Neuron (in vitro differentiated cells): ENCODE results near the gene PDAP1.
A peak's percentile ranks its signal among the peaks of the same experiment; 100 is the strongest.
"Not testable (repeated sequence)": the region's sequence is repeated elsewhere in the genome, so short reads cannot be mapped to it uniquely, and the experiment has no call there.

Source experiments
- H2AFZ ChIP-seq: one replicate; pipeline ENCODE4 v1.6.1; 2013; ENCODE audit warnings: low read depth, mild to moderate bottlenecking, inconsistent platforms, low read length, moderate library complexity
- H3K27me3 ChIP-seq: one replicate; pipeline ENCODE4 v1.6.1; 2013; ENCODE audit warnings: low read length; ENCODE audit not compliant: insufficient read depth
- H3K36me3 ChIP-seq: one replicate; pipeline ENCODE4 v1.6.1; 2013; ENCODE audit warnings: low read length; ENCODE audit not compliant: insufficient read depth
- H3K4me1 ChIP-seq: one replicate; pipeline ENCODE4 v1.6.1; 2013; ENCODE audit warnings: low read length; ENCODE audit not compliant: insufficient read depth
- H3K4me3 ChIP-seq: 2 replicates; pipeline ENCODE4 v1.5.1; 2013; ENCODE audit warnings: mild to moderate bottlenecking, low read length, moderate library complexity
- H3K9me3 ChIP-seq: one replicate; pipeline ENCODE4 v1.6.1; 2013; ENCODE audit warnings: low read length

PDAP1 gene

DNA sequence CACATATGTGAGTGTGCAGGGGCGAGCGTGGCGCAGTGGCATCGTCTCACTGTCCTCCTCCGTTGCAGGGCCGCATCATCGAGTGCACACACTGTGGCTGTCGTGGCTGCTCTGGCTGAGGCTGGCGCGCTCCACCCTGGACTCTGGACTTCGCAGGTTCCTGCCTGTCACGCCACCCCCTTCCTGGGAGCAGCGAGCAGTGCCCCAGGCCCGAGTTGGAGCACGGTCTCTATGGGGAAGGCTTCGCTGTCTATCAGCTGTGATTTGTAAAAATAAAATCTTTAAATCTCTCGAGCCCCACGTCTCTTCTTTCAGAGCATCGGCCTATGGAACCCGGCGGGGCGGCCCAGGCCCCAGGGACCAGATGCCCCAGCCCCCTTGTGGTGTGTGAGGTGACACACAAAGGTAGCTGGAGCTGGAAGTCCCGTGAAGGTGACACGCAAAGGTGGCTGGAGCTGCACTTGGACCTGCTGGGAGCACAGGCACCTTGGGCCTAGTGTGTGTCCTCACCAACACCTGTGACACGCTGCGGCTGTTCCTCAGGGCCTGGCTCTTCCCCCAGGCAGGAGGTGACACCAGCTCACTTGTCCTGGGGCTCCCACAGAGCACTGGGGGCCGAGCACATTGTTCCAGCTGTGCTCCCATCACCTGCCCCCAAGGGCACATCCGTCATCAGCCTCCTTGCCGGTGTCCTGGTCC, 11.1 kb upstream of the PDAP1 start:
- H3K4me1 ChIP-seq: no peaks in the 10 kb centered on the region
- H2AFZ ChIP-seq: no peak overlapping the region
- no peaks in the 10 kb centered on the region for H3K27me3 ChIP-seq
- H3K4me3 ChIP-seq: no peak overlapping the region
- peaks cover 5% of the 10 kb centered on the region for H3K9me3 ChIP-seq
- peaks cover 84% of the 10 kb centered on the region for H3K36me3 ChIP-seq

DNA sequence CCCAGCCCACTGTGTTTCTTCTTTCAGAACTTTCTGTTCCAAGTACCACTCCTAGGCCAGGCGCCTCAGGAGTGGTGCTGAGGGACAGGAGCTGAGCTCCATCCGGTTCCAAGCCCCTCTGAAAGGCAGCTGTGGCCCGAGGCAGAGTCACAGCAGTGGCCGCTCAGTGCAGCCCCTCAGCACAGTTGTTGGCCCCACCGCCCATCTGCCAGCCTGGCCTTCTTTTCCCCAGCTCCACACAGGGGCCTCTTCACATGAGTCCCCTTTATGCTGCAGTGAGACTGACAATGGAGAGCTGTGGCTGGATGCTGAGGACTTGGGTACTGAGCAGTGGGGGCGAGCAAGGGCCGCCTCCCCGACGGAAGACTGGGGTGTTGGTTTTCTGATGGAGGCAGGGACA, 9.9 kb upstream of the PDAP1 start:
- Histone ChIP-seq H3K4me3 (no peak overlapping the region), H3K36me3 (peaks cover 83% of the 10 kb centered on the region), H3K27me3 (no peaks in the 10 kb centered on the region), H3K4me1 (no peaks in the 10 kb centered on the region), H2AFZ (no peak overlapping the region), H3K9me3 (peaks cover 5% of the 10 kb centered on the region)

DNA sequence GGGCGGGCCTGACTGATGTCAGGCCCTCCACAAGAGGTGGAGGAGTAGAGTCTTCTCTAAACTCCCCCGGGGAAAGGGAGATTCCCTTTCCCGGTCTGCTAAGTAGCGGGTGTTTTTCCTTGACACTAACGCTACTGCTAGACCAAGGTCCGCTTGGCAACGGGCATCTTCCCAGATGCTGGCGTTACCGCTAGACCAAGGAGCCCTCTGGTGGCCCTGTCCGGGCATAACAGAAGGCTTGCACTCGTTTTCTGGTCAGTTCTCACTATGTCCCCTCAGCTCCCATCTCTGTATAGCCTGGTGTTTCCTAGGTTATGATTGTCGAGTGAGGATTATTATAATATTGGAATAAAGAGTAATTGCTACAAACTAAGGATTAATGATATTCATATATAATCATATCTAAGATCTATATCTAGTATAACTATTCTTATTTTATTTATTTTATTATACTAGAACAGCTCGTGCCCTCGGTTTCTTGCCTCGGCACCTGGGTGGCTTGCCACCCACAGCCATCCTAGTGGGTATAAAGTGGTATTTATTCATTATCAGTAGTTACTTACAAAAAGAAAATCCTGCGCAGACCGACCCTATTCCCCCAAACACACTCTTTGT, 7.2 kb upstream of the PDAP1 start:
- H3K36me3 ChIP-seq: peaks cover 84% of the 10 kb centered on the region

DNA sequence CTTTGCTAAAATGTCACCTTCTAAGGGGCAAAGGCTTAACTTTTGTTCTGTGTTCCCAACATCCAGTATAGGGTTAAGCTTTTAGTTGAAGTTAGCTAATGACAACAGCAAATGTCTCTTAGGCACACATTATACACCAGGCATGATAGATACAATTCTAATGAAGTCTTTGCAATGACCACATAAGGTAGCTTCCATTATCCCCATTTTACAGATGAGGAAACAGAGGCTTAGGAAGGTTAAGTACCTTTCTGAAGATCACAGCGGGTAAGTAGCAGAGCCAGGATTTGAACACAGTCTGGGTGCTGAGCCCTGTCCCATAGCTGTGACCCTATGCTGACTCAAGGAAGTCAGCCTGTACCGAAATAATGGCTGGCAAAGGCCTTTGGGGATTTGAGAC, 2.2 kb upstream of the PDAP1 start:
- Histone ChIP-seq H3K36me3 (peaks cover 50% of the 10 kb centered on the region), H2AFZ (no peak overlapping the region), H3K27me3 (no peaks in the 10 kb centered on the region), H3K9me3 (peaks cover 5% of the 10 kb centered on the region), H3K4me3 (peak overlapping the region; percentile 80), H3K4me1 (peaks cover 26% of the 10 kb centered on the region)

More for the DNA sequence above, 7.2 kb upstream of the PDAP1 start:
- H3K4me3 ChIP-seq, H2AFZ ChIP-seq, H3K9me3 ChIP-seq, H3K4me1 ChIP-seq, H3K27me3 ChIP-seq: not testable (repeated sequence)

DNA sequence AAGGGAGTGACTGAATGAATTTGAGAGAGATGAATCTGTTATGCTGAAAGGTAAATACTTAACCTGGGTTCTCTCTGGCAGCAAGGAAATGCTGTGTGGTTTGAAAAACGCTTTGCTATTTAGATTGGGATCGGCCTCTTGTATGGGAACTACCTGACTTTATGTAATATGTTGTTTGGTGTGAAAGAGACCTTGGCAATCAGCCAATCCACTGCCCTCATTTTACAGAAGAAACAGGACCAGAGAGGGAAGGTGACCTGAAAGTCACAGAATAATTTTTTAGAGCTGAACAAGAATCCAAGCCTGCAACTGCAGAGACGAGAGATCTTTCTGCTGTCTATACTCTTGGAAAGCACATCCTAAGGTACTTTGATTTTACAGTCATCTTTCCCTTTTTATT, 1.4 kb upstream of the PDAP1 start:
- peak overlapping the region; percentile 80 for H3K4me3 ChIP-seq
- H2AFZ ChIP-seq: no peak overlapping the region
- H3K27me3 ChIP-seq: no peaks in the 10 kb centered on the region
- peaks cover 26% of the 10 kb centered on the region for H3K4me1 ChIP-seq
- H3K36me3 ChIP-seq: peaks cover 51% of the 10 kb centered on the region
- peaks cover 2% of the 10 kb centered on the region for H3K9me3 ChIP-seq

DNA sequence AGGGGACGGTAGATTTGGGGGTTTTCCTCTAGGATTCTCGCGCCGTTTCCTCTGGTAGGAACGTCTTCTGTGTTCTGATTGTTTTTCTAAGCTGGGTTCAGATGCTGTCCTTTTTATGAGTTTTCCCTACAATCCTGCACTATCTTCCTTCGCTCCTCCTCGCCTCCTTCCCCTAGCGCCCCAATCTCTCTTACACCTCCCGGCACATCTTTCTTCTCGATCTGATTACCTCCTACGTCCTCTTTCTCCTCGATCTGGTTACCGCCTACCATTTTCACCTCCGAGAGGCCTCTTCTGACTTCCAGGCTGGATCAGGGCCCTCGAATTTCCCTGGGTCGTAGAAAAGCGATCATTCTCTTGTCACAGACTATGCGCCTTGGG, 785 bp upstream of the PDAP1 start:
- peak overlapping the region; percentile 80 for H3K4me3 ChIP-seq
- peaks cover 26% of the 10 kb centered on the region for H3K4me1 ChIP-seq
- H2AFZ ChIP-seq: no peak overlapping the region
- H3K27me3 ChIP-seq: no peaks in the 10 kb centered on the region
- peaks cover 52% of the 10 kb centered on the region for H3K36me3 ChIP-seq
- no peaks in the 10 kb centered on the region for H3K9me3 ChIP-seq

DNA sequence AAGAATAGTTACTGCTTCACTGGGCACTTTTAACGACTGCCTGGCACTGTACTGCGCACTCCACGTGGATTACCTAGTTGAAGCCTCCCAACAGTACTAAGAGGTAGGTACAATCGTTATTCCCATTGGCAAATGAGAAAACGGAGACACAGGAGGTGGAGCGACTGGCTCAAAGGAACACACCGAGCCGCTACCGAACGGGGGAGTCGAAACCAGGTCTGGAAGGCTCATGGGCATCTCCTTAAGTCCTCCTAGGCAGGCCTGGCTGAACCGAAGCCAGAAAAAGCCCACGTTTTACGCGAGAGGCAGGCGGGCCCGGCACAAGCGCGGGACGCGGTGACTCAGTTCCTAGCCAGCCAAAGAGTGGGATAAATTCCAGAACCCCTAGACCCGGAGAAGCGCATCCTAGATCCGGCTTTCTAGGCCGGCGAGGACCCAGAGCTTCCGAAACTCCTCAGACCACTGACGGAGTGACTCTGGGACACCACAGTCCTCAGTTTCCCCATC, 472 bp downstream of the PDAP1 start:
- H2AFZ ChIP-seq: peak overlapping the region; percentile 58
- H3K4me3 ChIP-seq: peak overlapping the region; percentile 80
- no peaks in the 10 kb centered on the region for H3K9me3 ChIP-seq
- peaks cover 26% of the 10 kb centered on the region for H3K4me1 ChIP-seq
- no peaks in the 10 kb centered on the region for H3K27me3 ChIP-seq
- peaks cover 51% of the 10 kb centered on the region for H3K36me3 ChIP-seq

DNA sequence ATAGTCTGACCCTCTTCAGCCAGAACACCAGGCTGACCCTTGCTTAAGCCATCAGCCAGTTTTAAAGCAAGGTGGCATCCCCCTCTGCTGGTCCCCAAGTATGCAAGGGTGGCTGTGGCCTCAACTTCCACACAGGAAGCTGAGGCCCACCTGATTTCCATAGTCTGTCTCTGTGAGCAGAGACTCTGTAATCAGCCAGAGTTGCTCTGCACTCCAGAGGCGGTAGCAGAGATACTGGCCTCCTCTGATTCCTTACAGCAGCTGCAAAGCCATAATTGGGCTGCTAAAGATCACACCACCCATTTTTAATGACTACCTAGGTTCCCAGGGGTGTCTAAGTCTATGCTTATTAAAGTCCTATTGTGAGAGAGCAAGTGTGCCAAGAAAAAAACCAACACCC, 1.8 kb downstream of the PDAP1 start:
- Histone ChIP-seq H2AFZ (no peak overlapping the region), H3K36me3 (peaks cover 49% of the 10 kb centered on the region), H3K9me3 (no peaks in the 10 kb centered on the region), H3K27me3 (no peaks in the 10 kb centered on the region), H3K4me1 (peaks cover 26% of the 10 kb centered on the region), H3K4me3 (peak overlapping the region; percentile 80)

DNA sequence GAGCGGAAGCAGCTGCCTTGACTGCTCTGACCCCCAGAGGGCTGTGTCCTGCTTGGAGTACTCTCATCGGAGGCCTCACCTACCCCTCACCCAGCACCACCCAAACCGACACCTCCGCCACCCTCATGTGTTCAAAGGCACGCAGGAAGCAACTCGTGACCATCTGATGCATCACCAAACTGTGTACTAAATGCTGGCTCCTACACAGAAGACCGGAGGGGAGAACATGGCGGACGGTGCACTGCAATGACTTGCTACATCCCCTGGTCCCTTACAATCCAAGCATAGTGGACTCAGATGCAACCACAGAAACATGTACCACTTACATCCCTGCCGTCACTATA, 3.4 kb downstream of the PDAP1 start:
- H3K4me3 ChIP-seq: no peak overlapping the region
- H2AFZ ChIP-seq: no peak overlapping the region
- no peaks in the 10 kb centered on the region for H3K27me3 ChIP-seq
- peaks cover 47% of the 10 kb centered on the region for H3K36me3 ChIP-seq
- H3K4me1 ChIP-seq: peaks cover 18% of the 10 kb centered on the region
- no peaks in the 10 kb centered on the region for H3K9me3 ChIP-seq

DNA sequence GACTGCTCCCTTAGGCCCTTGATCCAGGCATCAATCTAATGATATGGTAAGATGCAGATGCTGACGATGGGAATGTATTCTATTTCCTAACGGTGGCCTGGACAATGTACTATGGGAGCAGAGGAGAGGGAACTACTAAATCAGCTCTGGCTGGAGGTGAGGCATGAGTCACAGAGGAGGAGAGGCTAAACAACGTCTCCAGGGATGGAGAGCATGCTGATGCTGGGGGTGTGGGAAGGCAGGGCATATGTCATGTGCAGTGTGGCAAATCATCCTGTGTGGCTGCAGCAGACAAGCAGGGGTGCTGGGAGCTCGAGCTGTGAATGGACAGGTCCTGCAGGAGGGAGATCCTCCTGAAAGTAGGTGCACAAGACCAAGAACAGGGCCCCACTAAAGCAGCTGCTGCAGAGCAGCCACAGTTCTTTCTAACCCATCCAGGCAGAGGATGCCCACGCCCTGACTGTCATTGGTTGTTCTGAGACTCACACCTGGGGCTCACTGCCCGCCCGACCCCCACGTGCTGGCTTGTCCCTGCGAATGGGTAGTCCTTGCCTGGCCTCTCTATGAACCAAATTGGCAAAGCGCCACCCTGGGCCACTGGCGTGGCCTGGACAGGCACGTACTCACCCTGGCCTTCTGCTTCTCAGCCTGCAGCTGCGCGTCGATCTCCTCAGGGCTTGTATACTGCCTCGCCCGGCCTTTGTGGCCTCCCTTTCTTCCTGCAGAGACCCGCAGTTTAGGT, 4.0 kb downstream of the PDAP1 start:
- H3K4me1 ChIP-seq: peaks cover 16% of the 10 kb centered on the region
- H3K27me3 ChIP-seq: no peaks in the 10 kb centered on the region
- H3K4me3 ChIP-seq: no peak overlapping the region
- H3K36me3 ChIP-seq: peaks cover 53% of the 10 kb centered on the region
- no peak overlapping the region for H2AFZ ChIP-seq
- H3K9me3 ChIP-seq: no peaks in the 10 kb centered on the region

DNA sequence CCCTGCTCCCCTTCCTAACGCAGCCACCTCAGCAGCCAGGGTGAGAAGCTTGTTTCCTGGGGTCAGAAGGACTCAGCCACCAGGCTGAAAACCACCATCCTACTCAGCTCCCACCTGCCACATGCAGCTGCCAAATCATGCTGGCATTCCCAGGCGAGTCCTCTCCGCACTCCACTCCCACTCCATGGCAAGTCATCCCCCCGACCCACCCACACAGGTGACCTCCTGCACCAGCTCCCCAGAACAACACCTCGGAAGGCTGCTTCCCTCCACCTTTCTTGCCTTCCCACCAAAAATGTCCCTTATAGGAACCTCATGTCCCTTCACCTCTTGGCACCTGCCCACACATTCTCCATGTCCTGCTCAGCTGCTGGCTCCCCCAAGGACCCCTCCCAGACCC, 4.6 kb downstream of the PDAP1 start:
- Histone ChIP-seq H3K4me3 (no peak overlapping the region), H3K36me3 (peaks cover 59% of the 10 kb centered on the region), H3K27me3 (no peaks in the 10 kb centered on the region), H2AFZ (no peak overlapping the region), H3K4me1 (peaks cover 16% of the 10 kb centered on the region), H3K9me3 (no peaks in the 10 kb centered on the region)

DNA sequence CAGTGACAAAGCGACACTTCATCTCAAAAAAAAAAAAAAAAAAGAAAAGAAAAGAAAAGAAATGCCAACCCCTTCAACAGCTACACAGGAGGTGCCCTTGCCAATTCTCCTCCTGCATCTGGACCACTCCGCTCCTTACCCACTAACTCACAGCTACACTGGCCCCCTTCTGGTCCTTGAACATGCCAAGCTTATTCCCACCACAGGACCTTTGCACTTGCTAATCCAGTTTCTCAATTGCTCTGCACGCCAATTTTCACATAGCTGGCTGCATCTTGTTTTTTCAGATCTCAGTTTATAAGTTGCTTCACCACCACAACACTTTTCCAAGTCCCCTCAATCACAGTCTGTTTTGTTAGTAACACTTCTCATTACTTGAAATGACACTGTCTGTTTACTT, 5.5 kb downstream of the PDAP1 start:
- no peak overlapping the region for H3K4me3 ChIP-seq
- H3K27me3 ChIP-seq: no peaks in the 10 kb centered on the region
- H3K36me3 ChIP-seq: peaks cover 68% of the 10 kb centered on the region
- H2AFZ ChIP-seq: no peak overlapping the region
- H3K4me1 ChIP-seq: peaks cover 16% of the 10 kb centered on the region
- no peaks in the 10 kb centered on the region for H3K9me3 ChIP-seq

DNA sequence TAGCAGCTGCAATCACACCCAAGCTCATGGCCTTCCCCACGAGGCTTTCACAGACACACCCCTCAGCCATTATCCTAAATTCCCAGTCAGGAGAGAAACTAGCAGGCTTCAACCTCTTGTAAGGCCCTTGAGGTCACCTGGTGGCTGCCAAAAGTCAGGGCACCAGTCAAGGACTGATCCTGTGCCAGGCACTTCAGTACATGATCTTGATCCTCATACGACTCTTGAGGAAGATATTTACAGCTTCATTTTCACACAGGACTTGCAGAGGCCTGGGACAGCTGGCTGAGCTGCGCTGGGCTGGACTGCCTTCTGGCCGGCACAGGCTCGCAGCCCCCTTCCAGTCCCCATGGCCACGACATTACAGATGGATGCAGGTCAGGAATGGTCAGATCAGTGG, 8.8 kb downstream of the PDAP1 start:
- H3K36me3 ChIP-seq: peaks cover 82% of the 10 kb centered on the region
- H2AFZ ChIP-seq: no peak overlapping the region
- H3K27me3 ChIP-seq: no peaks in the 10 kb centered on the region
- H3K9me3 ChIP-seq: no peaks in the 10 kb centered on the region
- H3K4me3 ChIP-seq: no peak overlapping the region
- no peaks in the 10 kb centered on the region for H3K4me1 ChIP-seq
